ENCODE measurements around the gene KLHL21. TPM values are rescaled to one million over a fixed set of nuclear protein-coding genes. Genes with fewer than 3 reads are reported as not detected.
A peak's percentile ranks its signal among the peaks of the same experiment; 100 is the strongest.

KLHL21 gene
- total RNA-seq, 1 donor from 2014 or later: 147 TPM

- intact Hi-C loops (cut with DNase I): loop anchor here (1.0 to 2.0 kb wide), 2 partner anchors 9 to 181 kb away; partner anchors contain the start of genes CAMTA1 and PHF13
- H3K27me3 ChIP-seq: no peaks in the 10 kb centered on the region
- DNase-seq (ENCODE audit: low spot score in 2 of 2): peak; percentile 59 to 97
- no peaks in the 10 kb centered on the region for H3K9me3 ChIP-seq
- peak overlapping the region; percentile 92 to 95 for H3K4me3 ChIP-seq
- peaks cover 6 to 7% of the 10 kb centered on the region in 2 donors for H3K36me3 ChIP-seq
- H3K4me1 ChIP-seq: peaks cover 9 to 25% of the 10 kb centered on the region in 2 donors
- TF ChIP-seq CTCF (IDR thresholded peaks at IDR 0.05): no peak
- H3K27ac ChIP-seq: peak overlapping the region; percentile 98 to 99
Measured at GRCh38 chr1:6603915-6604558, 1.4 kb upstream of the KLHL21 start.

- peaks cover 15 to 30% of the 10 kb centered on the region in 2 donors for H3K4me1 ChIP-seq
- peak overlapping the region; percentile 92 to 95 for H3K4me3 ChIP-seq
- peak overlapping the region; percentile 98 to 99 for H3K27ac ChIP-seq
- intact Hi-C loops (cut with DNase I): loop anchor here (2.0 kb wide), 1 partner anchor 181 kb away; the partner anchor contains the start of gene CAMTA1
- H3K27me3 ChIP-seq: no peaks in the 10 kb centered on the region
- peak in 1 of 3 experiments; percentile 9 for TF ChIP-seq CTCF (IDR thresholded peaks at IDR 0.05)
- DNase-seq (ENCODE audit: low spot score in 2 of 2): peak in 1 of 2 donors; percentile 87
- peaks cover 13 to 14% of the 10 kb centered on the region in 2 donors for H3K36me3 ChIP-seq
- no peaks in the 10 kb centered on the region for H3K9me3 ChIP-seq
Measured at GRCh38 chr1:6603238-6603914, 707 bp upstream of the KLHL21 start.

- no peak for TF ChIP-seq CTCF (IDR thresholded peaks at IDR 0.05)
- intact Hi-C loops (cut with DNase I): loop anchor here (1.0 to 2.0 kb wide), 5 partner anchors 23 to 183 kb away; partner anchors contain the start of genes CAMTA1, NOL9, TAS1R1 and ZBTB48
- DNase-seq (ENCODE audit: low spot score in 2 of 2): no peak
Measured at GRCh38 chr1:6601923-6602668, 573 bp downstream of the KLHL21 start.

GRCh38 chr1:6601049-6601922 lies 1.4 kb downstream of the KLHL21 start:
- peak; percentile 86 to 95 for DNase-seq (ENCODE audit: low spot score in 2 of 2)

More at GRCh38 chr1:6601923-6602668, 573 bp downstream of the KLHL21 start:
- Histone ChIP-seq H3K27ac (peak overlapping the region; percentile 98 to 99), H3K27me3 (no peaks in the 10 kb centered on the region), H3K4me3 (peak overlapping the region; percentile 92 to 95), H3K9me3 (no peaks in the 10 kb centered on the region), H3K36me3 (peaks cover 26 to 27% of the 10 kb centered on the region in 2 donors), H3K4me1 (peaks cover 23 to 42% of the 10 kb centered on the region in 2 donors)

More at GRCh38 chr1:6601049-6601922, 1.4 kb downstream of the KLHL21 start:
- H3K9me3 ChIP-seq: no peaks in the 10 kb centered on the region
- intact Hi-C loops (cut with DNase I): loop anchor here (1.0 to 2.0 kb wide), 4 partner anchors 22 to 46 kb away; partner anchors contain the start of genes NOL9, TAS1R1 and ZBTB48
- H3K4me3 ChIP-seq: peak overlapping the region; percentile 92 to 95
- peaks cover 23 to 50% of the 10 kb centered on the region in 2 donors for H3K4me1 ChIP-seq
- no peak for TF ChIP-seq CTCF (IDR thresholded peaks at IDR 0.05)
- H3K27me3 ChIP-seq: no peaks in the 10 kb centered on the region
- peaks cover 32 to 35% of the 10 kb centered on the region in 2 donors for H3K36me3 ChIP-seq
- peak overlapping the region; percentile 98 to 99 for H3K27ac ChIP-seq

Data from ascending aorta (tissue), 2 donors.